Dendritic cell treated with granulocyte-macrophage colony-stimulating factor and Interleukin-4, amounts not matched to agents 40 ng/mL and 50 ng/mL, for 4 days (primary cell): ENCODE results near the gene GRID2IP.

ENCODE experiments used
- H3K27ac Mint-ChIP-seq: one replicate; pipeline ENCODE4 v1.8.0; 2022; ENCODE audit warnings: mild to moderate bottlenecking, mixed read lengths
- H3K27me3 Mint-ChIP-seq: one replicate; pipeline ENCODE4 v1.8.0; 2022; ENCODE audit warnings: mild to moderate bottlenecking, mixed read lengths
- H3K36me3 Mint-ChIP-seq: one replicate; pipeline ENCODE4 v1.8.0; 2022; ENCODE audit warnings: low read depth, mixed read lengths
- H3K4me1 Mint-ChIP-seq: one replicate; pipeline ENCODE4 v1.8.0; 2022; ENCODE audit warnings: low read depth, mixed read lengths
- H3K4me3 Mint-ChIP-seq: one replicate; pipeline ENCODE4 v1.8.0; 2022; ENCODE audit warnings: mild to moderate bottlenecking, moderate library complexity, mixed read lengths
- H3K9me3 Mint-ChIP-seq: one replicate; pipeline ENCODE4 v1.8.0; 2022; ENCODE audit warnings: mixed read lengths
- intact Hi-C: fragments of 100-400 bp; cut with micrococcal nuclease; formaldehyde crosslinking; loops from one replicate; pipeline ENCODE4 v1.15.0; 2022

Gene GRID2IP

DNA sequence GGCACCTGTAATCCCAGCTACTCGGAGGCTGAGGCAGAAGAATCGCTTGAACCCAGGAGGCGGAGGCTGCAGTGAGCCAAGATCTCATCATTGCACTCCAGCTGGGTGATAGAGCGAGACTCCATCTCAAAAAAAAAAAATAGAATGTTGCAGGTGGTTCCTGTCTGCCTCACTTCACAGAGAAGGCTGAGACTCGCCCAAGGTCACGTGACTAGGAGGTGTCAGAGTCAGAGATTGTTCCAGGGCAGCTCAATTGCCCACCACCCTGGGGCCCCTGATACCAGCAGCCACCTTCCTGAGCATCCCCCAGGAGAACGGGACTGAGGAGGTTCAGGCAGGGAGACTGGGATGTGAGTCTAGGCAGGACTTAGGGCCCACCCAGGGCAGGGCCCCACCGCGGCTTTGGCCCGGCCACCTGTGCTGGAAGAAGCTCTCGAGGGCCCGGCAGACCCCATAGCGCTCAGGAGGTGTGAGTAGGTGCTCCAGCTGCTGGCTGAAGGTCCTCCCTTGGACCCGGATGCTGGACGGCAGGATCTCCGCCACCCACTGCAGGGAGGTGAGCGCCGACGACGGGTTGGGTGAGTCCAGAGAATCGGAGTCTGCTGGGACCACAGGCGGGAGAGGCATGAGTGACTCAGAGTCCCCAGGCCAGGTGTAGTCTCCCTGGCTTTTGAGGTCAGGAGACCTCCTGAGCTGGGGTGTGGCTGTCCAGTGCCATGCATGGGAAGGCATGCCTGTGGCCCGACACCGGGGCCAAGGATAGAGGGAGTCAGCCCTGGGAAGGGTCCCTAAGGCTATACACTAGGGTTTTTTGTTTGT is 30.9 kb downstream of the GRID2IP start:
- Mint-ChIP-seq H3K27ac (no peak overlapping the region), H3K4me1 (peaks cover 9% of the 10 kb centered on the region), H3K9me3 (no peaks in the 10 kb centered on the region), H3K4me3 (no peak overlapping the region), H3K36me3 (no peaks in the 10 kb centered on the region), H3K27me3 (peaks cover 12% of the 10 kb centered on the region)
- intact Hi-C loops, result no loop called here

DNA sequence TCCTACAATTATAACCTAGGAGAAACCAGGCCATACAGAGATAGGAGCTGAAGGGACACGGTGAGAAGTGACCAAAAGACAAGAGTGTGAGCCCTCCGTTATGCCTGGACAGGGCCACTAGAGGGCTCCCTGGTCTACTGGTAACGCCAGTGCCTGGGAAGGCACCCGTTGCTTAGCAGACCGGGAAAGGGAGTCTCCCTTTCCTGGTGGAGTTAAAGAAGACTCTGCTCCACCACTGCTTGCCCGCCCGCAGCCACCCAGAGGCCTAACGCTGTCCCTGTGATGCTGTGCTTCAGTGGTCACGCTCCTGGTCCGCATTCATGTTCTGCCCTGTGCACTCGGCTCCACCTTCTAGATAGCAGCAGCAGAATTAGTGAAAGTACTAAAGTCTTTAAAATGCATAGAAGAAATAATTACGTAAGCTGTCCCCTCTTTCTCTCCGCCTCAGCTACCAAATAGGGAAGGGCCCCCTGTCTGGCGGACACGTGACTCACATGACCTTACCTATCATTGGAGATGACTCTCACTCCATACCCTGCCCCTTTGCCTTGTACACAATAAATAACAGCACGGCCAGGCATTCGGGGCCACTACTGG is 34.8 kb downstream of the GRID2IP start:
- Mint-ChIP-seq H3K4me3 (peak overlapping the region; percentile 71), H3K36me3 (no peaks in the 10 kb centered on the region), H3K27ac (peak overlapping the region; percentile 16), H3K27me3 (peaks cover 7% of the 10 kb centered on the region), H3K4me1 (peaks cover 9% of the 10 kb centered on the region), H3K9me3 (no peaks in the 10 kb centered on the region)
- intact Hi-C loops, result loop anchor here (1.0 to 5.0 kb wide), 2 partner anchors 43 to 341 kb away; no protein-coding TSS in a partner anchor

DNA sequence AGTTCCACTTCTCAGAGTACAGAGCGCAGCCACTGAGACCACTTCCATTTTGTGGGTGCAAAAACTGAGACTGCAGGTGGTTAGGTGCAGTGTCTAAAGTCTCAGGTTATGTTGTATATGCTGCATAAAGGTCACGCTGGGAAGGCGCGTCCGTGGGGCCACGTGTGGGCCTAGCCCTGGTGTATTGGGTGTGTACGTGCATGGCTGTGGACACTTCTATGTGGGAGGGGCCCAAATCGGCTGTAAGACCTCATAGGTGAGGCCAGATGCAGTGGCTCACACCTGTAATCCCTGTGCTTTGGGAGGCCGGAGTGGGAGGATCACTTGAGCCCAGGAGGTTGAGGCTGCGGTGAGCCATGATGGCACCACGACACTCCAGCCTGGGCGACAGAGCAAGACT is 37.7 kb downstream of the GRID2IP start:
- Mint-ChIP-seq H3K4me3 (no peak overlapping the region), H3K27ac (no peak overlapping the region), H3K9me3 (no peaks in the 10 kb centered on the region), H3K4me1 (peaks cover 9% of the 10 kb centered on the region), H3K36me3 (no peaks in the 10 kb centered on the region), H3K27me3 (peaks cover 2% of the 10 kb centered on the region)
- intact Hi-C loops, result no loop called here

DNA sequence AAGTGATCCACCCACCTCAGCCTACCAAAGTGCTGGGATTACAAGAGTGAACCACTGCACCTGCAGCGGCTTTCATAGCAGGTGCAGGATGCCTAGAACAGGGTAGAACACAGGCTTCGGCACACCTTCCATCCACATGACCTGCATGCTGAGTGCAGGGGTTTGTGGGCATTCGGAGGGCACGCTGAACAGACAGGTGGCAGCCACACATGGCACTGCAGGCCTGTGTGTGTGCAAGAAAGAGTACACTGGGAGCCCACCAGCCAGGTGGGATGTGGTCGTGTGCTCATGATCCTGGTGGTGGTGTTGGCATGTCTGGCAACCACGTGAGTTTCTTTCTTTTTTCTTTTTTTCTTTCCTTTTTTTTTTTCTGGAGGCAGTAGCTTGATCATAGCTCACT is 38.4 kb downstream of the GRID2IP start:
- intact Hi-C loops, result no loop called here
- Mint-ChIP-seq H3K27me3 (peaks cover 2% of the 10 kb centered on the region), H3K36me3 (no peaks in the 10 kb centered on the region), H3K4me3 (no peak overlapping the region), H3K4me1 (peaks cover 9% of the 10 kb centered on the region), H3K27ac (no peak overlapping the region), H3K9me3 (no peaks in the 10 kb centered on the region)

DNA sequence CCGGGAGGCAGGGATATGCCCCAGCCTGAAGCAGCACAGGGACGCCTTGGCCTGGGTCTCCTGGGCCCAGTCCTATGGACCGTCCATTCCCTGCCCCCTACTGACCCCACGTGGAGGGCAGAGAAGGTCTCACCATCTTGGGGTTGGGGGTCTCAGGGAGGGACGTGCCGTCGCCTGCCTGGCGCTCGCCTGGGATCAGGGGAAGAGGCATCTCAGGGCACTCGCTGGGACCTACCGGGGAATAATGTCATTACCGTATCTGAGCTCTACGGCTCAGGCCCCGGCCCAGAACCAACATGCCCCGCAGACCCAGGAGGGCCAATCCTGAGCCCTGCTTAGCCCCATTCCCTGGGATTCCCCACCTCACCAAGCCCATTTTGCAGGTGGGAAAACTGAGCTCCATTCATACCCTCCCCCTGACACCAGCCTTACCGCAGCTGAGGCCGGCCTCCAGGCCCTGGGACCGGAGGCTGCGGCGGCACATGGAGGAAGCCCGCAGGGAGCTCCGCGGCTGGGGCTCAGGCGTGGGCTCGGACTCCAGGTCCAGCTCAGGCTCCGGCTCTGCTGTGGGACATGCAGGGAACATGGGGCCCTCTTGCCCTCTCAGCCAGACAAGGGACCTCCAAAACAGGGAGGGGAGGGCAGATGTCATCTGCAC is 40.7 kb downstream of the GRID2IP start:
- Mint-ChIP-seq H3K9me3 (no peaks in the 10 kb centered on the region), H3K36me3 (no peaks in the 10 kb centered on the region), H3K4me1 (no peaks in the 10 kb centered on the region), H3K4me3 (no peak overlapping the region), H3K27ac (no peak overlapping the region), H3K27me3 (peaks cover 18% of the 10 kb centered on the region)
- intact Hi-C loops, result no loop called here

DNA sequence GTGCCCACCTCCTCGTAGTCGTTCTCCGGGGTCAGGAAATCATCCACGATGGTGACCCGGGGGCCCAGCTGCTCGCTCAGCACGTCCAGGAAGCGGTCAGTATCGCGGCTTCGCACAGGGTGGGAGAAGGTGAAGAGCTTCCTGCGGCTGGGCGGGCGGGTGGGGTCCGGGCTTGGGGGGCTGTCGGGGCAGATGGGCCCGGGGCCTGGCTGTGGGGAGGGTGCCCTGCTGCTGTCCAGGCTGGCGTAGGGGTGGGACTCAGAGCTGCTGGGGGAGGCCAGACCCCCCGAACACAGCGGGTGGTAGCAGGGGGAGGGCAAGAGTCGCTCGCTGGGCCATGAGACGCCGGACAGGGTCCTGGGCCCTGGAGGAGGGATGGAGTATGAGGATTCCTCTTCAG is 42.3 kb downstream of the GRID2IP start:
- Mint-ChIP-seq H3K27ac (no peak overlapping the region), H3K4me3 (no peak overlapping the region), H3K36me3 (peaks cover 6% of the 10 kb centered on the region), H3K9me3 (no peaks in the 10 kb centered on the region), H3K4me1 (peaks cover 12% of the 10 kb centered on the region), H3K27me3 (peaks cover 29% of the 10 kb centered on the region)
- intact Hi-C loops, result no loop called here

DNA sequence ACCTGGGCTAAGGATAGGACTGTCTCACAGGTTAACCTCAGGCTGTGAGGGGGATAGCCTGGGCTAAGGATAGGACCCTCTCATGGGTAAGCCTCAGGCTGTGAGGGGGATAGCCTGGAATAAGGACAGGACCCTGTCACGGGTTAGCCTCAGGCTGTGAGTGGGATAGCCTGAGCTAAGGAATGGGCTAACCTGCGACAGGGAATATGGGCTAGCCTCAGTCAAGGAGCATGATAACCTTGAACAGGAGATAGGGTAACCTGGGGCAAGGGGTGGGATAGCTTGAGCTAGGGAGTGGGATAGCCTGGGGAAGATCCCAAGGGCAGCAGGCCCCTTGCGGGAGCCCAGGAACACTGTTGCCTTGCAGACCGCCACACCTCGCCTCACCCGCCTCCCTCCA is 42.7 kb downstream of the GRID2IP start:
- Mint-ChIP-seq H3K4me3 (no peak overlapping the region), H3K9me3 (no peaks in the 10 kb centered on the region), H3K27me3 (peaks cover 29% of the 10 kb centered on the region), H3K27ac (no peak overlapping the region), H3K4me1 (peaks cover 13% of the 10 kb centered on the region), H3K36me3 (peaks cover 11% of the 10 kb centered on the region)
- intact Hi-C loops, result no loop called here

DNA sequence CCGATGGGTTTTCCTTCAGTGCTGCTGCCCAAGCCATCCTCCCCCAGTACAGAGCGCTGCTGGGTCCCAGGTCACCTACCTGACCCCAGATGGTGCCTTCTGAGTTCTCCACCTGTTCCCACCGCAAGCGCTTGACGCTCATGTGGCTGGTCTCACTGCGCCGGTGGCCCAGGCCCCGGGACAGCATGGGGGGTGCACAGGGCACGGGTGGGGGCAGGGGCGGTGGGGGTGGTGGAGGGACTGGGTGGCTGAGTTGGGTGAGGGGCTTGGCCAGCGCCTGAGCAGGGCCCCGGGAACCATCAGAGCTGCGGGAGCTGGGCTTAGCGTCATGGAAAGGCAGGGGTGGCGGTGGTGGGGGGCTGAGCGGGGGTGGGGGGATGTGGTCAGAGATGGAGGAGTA is 43.4 kb downstream of the GRID2IP start:
- H3K27ac Mint-ChIP-seq, result no peak overlapping the region
- no peaks in the 10 kb centered on the region for H3K9me3 Mint-ChIP-seq
- intact Hi-C loops, result no loop called here
- H3K36me3 Mint-ChIP-seq, result peaks cover 12% of the 10 kb centered on the region
- peaks cover 13% of the 10 kb centered on the region for H3K4me1 Mint-ChIP-seq
- peaks cover 30% of the 10 kb centered on the region for H3K27me3 Mint-ChIP-seq
- H3K4me3 Mint-ChIP-seq, result no peak overlapping the region

DNA sequence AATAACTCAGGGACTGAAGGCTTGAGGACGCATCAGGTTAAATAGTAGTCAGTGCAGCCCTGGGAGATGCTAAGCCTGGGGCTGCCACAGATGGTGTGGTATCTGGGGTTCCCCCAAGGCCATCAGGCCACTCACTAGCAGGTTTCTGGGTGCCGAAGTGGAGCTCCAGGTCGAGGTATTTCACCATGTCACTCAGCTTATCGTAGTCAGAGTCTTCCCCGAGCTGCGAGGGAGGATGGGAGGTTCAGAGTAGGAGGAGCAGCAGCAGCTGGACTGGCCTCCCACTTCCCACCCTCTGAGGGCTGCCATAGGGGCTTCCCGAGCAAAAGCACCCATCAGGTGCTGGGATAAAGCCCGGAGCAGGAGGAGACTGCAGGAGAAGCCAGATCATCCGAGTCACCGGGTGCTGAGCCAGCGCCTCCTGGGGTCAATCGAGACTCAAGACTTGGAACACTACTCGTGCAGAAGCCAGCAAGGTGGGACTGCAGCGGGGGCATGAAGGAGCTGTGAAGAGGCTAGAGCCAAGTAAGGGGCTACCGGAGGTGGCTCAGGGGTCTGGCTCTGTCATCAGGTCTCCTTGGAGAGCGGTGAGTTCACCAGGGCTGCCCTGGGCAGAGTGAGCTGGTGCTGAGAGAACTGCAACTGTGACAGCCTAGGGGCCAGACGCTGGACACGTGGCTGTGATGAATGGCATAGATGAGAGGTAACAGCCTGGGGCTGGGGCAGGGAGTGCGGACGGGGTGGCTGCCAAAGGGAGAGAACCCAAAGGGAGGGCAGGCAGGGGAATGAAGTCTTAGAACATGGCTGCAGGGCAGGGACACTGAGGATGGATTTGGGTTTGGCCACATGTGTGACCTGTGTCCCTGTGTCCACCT is 45.3 kb downstream of the GRID2IP start:
- peaks cover 13% of the 10 kb centered on the region for H3K4me1 Mint-ChIP-seq

DNA sequence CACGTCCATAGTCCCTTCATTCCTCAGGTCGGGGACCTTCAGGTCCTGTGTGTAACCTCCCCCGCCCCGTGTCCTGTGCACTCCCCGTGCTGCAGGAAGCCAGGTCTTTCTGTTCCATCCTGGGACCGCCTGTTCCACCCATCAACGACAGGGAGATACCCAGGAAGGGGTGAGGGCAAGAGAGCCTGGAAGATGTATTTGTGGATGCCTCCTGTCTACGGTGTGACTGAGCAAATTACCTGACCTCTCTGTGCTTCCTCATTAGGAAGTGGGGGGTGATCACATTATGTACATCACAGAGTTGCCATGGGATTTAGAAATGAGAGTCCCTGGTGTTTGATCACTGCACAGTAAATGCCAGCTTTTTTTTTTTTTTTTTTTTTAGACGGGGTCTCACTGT is 46.3 kb downstream of the GRID2IP start:
- intact Hi-C loops, result no loop called here
- Mint-ChIP-seq H3K9me3 (no peaks in the 10 kb centered on the region), H3K4me3 (peak overlapping the region; percentile 96), H3K27me3 (peaks cover 37% of the 10 kb centered on the region), H3K4me1 (peaks cover 13% of the 10 kb centered on the region), H3K27ac (peak overlapping the region; percentile 94), H3K36me3 (peaks cover 12% of the 10 kb centered on the region)

More for the DNA sequence above, 45.3 kb downstream of the GRID2IP start:
- intact Hi-C loops, result no loop called here
- Mint-ChIP-seq H3K27me3 (peaks cover 37% of the 10 kb centered on the region), H3K27ac (no peak overlapping the region), H3K9me3 (no peaks in the 10 kb centered on the region), H3K4me3 (no peak overlapping the region), H3K36me3 (peaks cover 12% of the 10 kb centered on the region)

DNA sequence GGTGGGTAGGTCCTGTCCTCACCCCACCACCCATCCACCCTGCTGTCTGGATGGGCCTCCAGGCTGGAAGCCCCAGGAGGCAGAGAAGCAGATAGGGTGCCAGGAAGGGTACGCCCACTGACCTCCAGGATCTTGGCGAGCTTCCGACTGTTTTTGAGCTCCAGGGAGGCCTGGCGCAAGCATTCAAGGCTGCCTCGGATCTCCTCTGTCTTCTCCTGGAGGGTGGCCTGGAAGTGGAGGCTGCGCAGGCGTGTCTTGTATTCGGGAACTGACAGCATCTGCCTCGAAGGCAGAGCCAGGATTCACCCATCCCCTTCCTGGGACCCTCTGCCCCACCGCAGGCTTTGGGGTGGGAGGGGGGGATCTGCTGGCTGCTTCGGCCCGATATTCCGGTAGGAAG is 48.4 kb downstream of the GRID2IP start:
- Mint-ChIP-seq H3K4me1 (peaks cover 13% of the 10 kb centered on the region), H3K4me3 (no peak overlapping the region), H3K27me3 (peaks cover 37% of the 10 kb centered on the region), H3K9me3 (no peaks in the 10 kb centered on the region), H3K27ac (no peak overlapping the region), H3K36me3 (peaks cover 12% of the 10 kb centered on the region)
- intact Hi-C loops, result no loop called here

DNA sequence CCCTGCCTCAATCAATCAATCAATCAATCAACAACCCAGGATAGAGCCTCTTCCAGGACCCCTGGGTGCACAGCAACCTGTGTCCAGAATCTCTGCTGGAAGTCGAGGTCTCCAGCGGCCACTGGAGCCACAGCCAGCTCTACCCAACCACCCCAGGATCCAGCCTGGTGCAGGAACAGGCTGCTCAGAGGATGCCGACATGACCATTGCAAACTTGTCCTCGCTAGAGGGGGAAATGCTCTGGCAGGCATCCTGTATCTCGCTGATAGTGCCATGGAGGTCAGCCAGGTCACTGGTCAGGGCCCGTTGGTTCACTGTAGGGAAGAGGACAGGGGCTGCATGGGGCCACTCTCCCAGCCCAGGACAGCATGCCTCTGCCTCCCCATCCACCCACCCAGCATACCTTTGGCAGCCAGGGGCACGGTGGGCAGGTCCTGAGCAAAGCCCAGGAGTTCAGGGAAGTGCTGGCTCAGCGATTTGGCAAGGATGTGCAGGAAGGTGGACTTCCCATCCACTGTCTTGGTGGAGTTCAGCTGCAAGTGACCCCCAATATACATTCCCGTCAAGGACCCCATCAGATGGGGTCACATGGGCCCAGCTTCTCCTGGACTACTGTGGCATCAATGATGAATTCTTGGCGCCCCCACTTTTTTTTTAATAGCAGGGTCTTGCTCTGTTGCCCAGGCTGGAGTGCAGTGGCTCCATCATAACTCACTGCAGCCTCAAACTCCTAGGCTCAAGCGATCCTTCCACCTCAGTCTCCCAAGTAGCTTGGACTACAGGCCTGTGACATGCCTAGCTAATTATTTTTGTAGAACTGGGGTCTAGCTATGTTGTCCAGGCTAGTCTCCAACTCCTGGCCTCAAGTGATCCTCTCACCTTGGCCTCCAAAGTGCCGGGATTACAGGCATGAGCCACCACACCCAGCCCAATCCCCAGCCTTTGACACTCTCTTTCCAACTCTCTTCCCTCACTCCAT is 49.4 kb downstream of the GRID2IP start:
- H3K36me3 Mint-ChIP-seq, result peaks cover 12% of the 10 kb centered on the region
- no peak overlapping the region for H3K27ac Mint-ChIP-seq
- no peak overlapping the region for H3K4me3 Mint-ChIP-seq
- H3K9me3 Mint-ChIP-seq, result no peaks in the 10 kb centered on the region
- intact Hi-C loops, result no loop called here
- peaks cover 30% of the 10 kb centered on the region for H3K27me3 Mint-ChIP-seq
- peaks cover 13% of the 10 kb centered on the region for H3K4me1 Mint-ChIP-seq

DNA sequence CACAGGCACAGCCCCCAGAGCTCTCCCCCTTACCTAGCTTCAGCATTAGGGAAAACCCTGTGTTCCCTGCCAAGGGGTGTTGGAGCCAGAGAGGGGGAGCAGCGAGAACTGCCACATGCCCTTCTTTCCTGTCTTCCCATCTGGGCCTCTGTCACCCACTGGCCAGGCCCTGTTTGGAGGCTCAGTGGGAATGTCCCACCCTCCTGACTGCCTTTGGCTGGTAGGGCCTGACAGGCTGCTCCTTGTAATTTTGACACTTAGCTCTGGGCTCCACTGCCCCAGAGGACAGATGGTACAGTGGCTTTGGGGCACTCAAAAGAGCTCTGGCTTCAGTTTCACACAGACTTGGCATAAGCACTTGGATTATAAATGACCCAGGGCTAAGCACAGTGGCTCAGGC is 50.6 kb downstream of the GRID2IP start:
- Mint-ChIP-seq H3K27ac (no peak overlapping the region), H3K36me3 (peaks cover 12% of the 10 kb centered on the region), H3K4me3 (no peak overlapping the region), H3K27me3 (peaks cover 21% of the 10 kb centered on the region), H3K4me1 (peaks cover 13% of the 10 kb centered on the region), H3K9me3 (no peaks in the 10 kb centered on the region)
- intact Hi-C loops, result no loop called here
